MCF 10A (cell line): ENCODE data around the gene DPT. TPM values are rescaled to one million over a fixed set of nuclear protein-coding genes. Genes with fewer than 3 reads are reported as not detected.

Source experiments
- BruUV-seq: library from RNA; stranded (reverse); fragments of 400-500 nt; replicated peaks from 2 replicates; lab custom pipeline; 2021; lab: Mats Ljungman, UMichigan
- CTCF ChIA-PET: fragments of 300-600 bp; sonication (Branson Sonifier 250); formaldehyde crosslinking; extraction: SDS; loops from one replicate; lab custom pipeline; 2021; ENCODE audit warnings: antibody characterized with exemption, inconsistent platforms; lab: Yijun Ruan, JAX
- POLR2A ChIA-PET: fragments of 300-600, 350-650 bp; sonication (Branson Sonifier 250); formaldehyde crosslinking; extraction: SDS; loops from one replicate; lab custom pipeline; 2020; ENCODE audit warnings: antibody characterized with exemption, inconsistent platforms; lab: Yijun Ruan, JAX
- DNase-seq: peaks from one replicate; pipeline ENCODE4 v3.0.0-alpha.2; 2018; ENCODE audit not compliant: unreplicated experiment
- H3K27ac Mint-ChIP-seq: one replicate; pipeline ENCODE4 v1.8.0; 2022; ENCODE audit warnings: mild to moderate bottlenecking, low read depth, mixed read lengths; ENCODE audit not compliant: unreplicated experiment
- H3K27me3 Mint-ChIP-seq: one replicate; pipeline ENCODE4 v1.8.0; 2022; ENCODE audit warnings: mixed read lengths; ENCODE audit not compliant: insufficient read depth, unreplicated experiment
- H3K36me3 Mint-ChIP-seq: one replicate; pipeline ENCODE4 v1.8.0; 2022; ENCODE audit warnings: mild to moderate bottlenecking, moderate library complexity, mixed read lengths; ENCODE audit not compliant: insufficient read depth, unreplicated experiment
- H3K4me1 Mint-ChIP-seq: one replicate; pipeline ENCODE4 v1.8.0; 2022; ENCODE audit warnings: mixed read lengths; ENCODE audit not compliant: insufficient read depth, unreplicated experiment
- H3K4me3 Mint-ChIP-seq: one replicate; pipeline ENCODE4 v1.8.0; 2022; ENCODE audit warnings: mild to moderate bottlenecking, moderate library complexity, mixed read lengths; ENCODE audit not compliant: unreplicated experiment
- H3K9me3 Mint-ChIP-seq: one replicate; pipeline ENCODE4 v1.8.0; 2022; ENCODE audit warnings: mixed read lengths; ENCODE audit not compliant: unreplicated experiment
- CTCF ChIP-seq: fragments of 200-600 bp; IDR thresholded peaks from one replicate; pipeline ENCODE4 v1.8.0; 2022; ENCODE audit warnings: antibody characterized with exemption, mild to moderate bottlenecking; ENCODE audit not compliant: unreplicated experiment
- intact Hi-C: fragments of 100-400 bp; cut with micrococcal nuclease; formaldehyde crosslinking; loops from 2 replicates; pipeline ENCODE4 v1.14.1; 2022
- total RNA-seq: library from RNA; stranded (reverse); gene quantifications from 2 replicates; pipeline ENCODE4 v1.2.3, GENCODE V29; 2022

The DPT gene
- total RNA-seq, 1 experiment from 2014 or later, result 1.9 TPM

- TF ChIP-seq CTCF, result no peak
- no peaks in the 10 kb centered on the region for H3K27me3 Mint-ChIP-seq
- H3K9me3 Mint-ChIP-seq, result no peaks in the 10 kb centered on the region
- ChIA-PET POLR2A (no interaction called here), CTCF (interaction anchor here (0.6 to 2.0 kb wide), 6 partner anchors 9 to 538 kb away, joined by 3 to 9 read pairs (median 5); no protein-coding TSS in a partner anchor)
- no peak overlapping the region for H3K27ac Mint-ChIP-seq
- intact Hi-C loops, result no loop called here
- no TSS peak for BruUV-seq
- no peak for DNase-seq
- no peak overlapping the region for H3K4me3 Mint-ChIP-seq
- peaks cover 16% of the 10 kb centered on the region for H3K4me1 Mint-ChIP-seq
- no peaks in the 10 kb centered on the region for H3K36me3 Mint-ChIP-seq
Measured at GRCh38 chr1:168725831-168726230, 3.2 kb downstream of the DPT start.

GRCh38 chr1:168725060-168725459, 3.9 kb downstream of the DPT start:
- BruUV-seq, result no TSS peak
- no peak for TF ChIP-seq CTCF
- Mint-ChIP-seq H3K4me3 (no peak overlapping the region), H3K36me3 (no peaks in the 10 kb centered on the region), H3K27me3 (no peaks in the 10 kb centered on the region), H3K4me1 (peaks cover 18% of the 10 kb centered on the region), H3K9me3 (no peaks in the 10 kb centered on the region), H3K27ac (no peak overlapping the region)
- intact Hi-C loops, result no loop called here
- ChIA-PET CTCF (interaction anchor here (0.6 to 2.0 kb wide), 6 partner anchors 10 to 539 kb away, joined by 3 to 9 read pairs (median 5); no protein-coding TSS in a partner anchor), POLR2A (interaction anchor here (0.9 kb wide), 1 partner anchor 58 kb away, joined by 3 read pairs; no protein-coding TSS in a partner anchor)
- no peak for DNase-seq

GRCh38 chr1:168723000-168723399, 6.0 kb downstream of the DPT start:
- POLR2A ChIA-PET, result no interaction called here
- intact Hi-C loops, result no loop called here

GRCh38 chr1:168720839-168721238, 8.2 kb downstream of the DPT start:
- H3K4me1 Mint-ChIP-seq, result peaks cover 24% of the 10 kb centered on the region
- no peaks in the 10 kb centered on the region for H3K36me3 Mint-ChIP-seq
- BruUV-seq, result no TSS peak
- POLR2A ChIA-PET, result interaction anchor here (0.6 to 1.1 kb wide), 3 partner anchors 66 to 765 kb away, joined by 3 read pairs; no protein-coding TSS in a partner anchor
- H3K4me3 Mint-ChIP-seq, result no peak overlapping the region
- no peak for DNase-seq
- H3K27ac Mint-ChIP-seq, result no peak overlapping the region
- no peaks in the 10 kb centered on the region for H3K9me3 Mint-ChIP-seq
- intact Hi-C loops, result no loop called here
- TF ChIP-seq CTCF, result no peak
- CTCF ChIA-PET, result interaction anchor here (1.0 to 1.1 kb wide), 2 partner anchors 12 to 21 kb away, joined by 3 read pairs; no protein-coding TSS in a partner anchor
- H3K27me3 Mint-ChIP-seq, result no peaks in the 10 kb centered on the region

More at GRCh38 chr1:168723000-168723399, 6.0 kb downstream of the DPT start:
- H3K9me3 Mint-ChIP-seq, result no peaks in the 10 kb centered on the region
- no peak for DNase-seq
- no peaks in the 10 kb centered on the region for H3K36me3 Mint-ChIP-seq
- BruUV-seq, result no TSS peak
- TF ChIP-seq CTCF, result no peak
- no peak overlapping the region for H3K4me3 Mint-ChIP-seq
- no peak overlapping the region for H3K27ac Mint-ChIP-seq
- no peaks in the 10 kb centered on the region for H3K27me3 Mint-ChIP-seq
- CTCF ChIA-PET, result interaction anchor here (1.1 kb wide), 1 partner anchor 118 kb away, joined by 3 read pairs; no protein-coding TSS in a partner anchor
- H3K4me1 Mint-ChIP-seq, result peaks cover 23% of the 10 kb centered on the region
